HG02623 (cell line): Measurements from ENCODE around the gene KLRD1.
"Not testable (repeated sequence)": the region's sequence is repeated elsewhere in the genome, so short reads cannot be mapped to it uniquely, and the experiment has no call there.

Source experiments
- ATAC-seq: cut with Tn5 transposase; IDR thresholded peaks from one replicate; pipeline ENCODE4 v1.9.1; 2021; ENCODE audit warnings: moderate library complexity; ENCODE audit not compliant: unreplicated experiment

Gene KLRD1

GRCh38 chr12:10368206-10369171 is 60.8 kb downstream of the KLRD1 start:
- no peak for ATAC-seq

- no peak for ATAC-seq
Observed at GRCh38 chr12:10369557-10370415, 62.1 kb downstream of the KLRD1 start.

- ATAC-seq: not testable (repeated sequence)
Observed at GRCh38 chr12:10371893-10372535, 64.3 kb downstream of the KLRD1 start.

- ATAC-seq: no peak
Observed at GRCh38 chr12:10372559-10372958, 64.9 kb downstream of the KLRD1 start.

GRCh38 chr12:10374624-10375018 is 67.0 kb downstream of the KLRD1 start:
- no peak for ATAC-seq

- not testable (repeated sequence) for ATAC-seq
Observed at GRCh38 chr12:10378737-10379136, 71.1 kb downstream of the KLRD1 start.
